IMR-90 (cell line): ENCODE results near the gene FSTL3. TPM values are rescaled to one million over a fixed set of nuclear protein-coding genes. Genes with fewer than 3 reads are reported as not detected.

Experiments
- ATAC-seq: fragments of 200-7000 bp; cut with Tn5 transposase; 2 replicates; pipeline ENCODE4 v1.9.1; 2020; ENCODE audit warnings: low read depth, mild to moderate bottlenecking, moderate library complexity
- BruUV-seq: library from RNA; stranded (reverse); fragments of 400-500 nt; replicated peaks from 2 replicates; lab custom pipeline; 2021; lab: Mats Ljungman, UMichigan
- CTCF ChIA-PET: fragments of 300-600 bp; formaldehyde crosslinking; extraction: SDS; loops from one replicate; lab custom pipeline; 2021; ENCODE audit warnings: antibody characterized with exemption; lab: Yijun Ruan, JAX
- POLR2A ChIA-PET: fragments of 300-600 bp; sonication (Branson Sonifier 250); formaldehyde crosslinking; loops from one replicate; lab custom pipeline; 2022; ENCODE audit warnings: antibody characterized with exemption; ENCODE audit not compliant: unreplicated experiment; lab: Charles Lee
- DNase-seq: peaks from one replicate; pipeline ENCODE4 v3.0.0; 2013
- H2AFZ ChIP-seq: replicated peaks from 2 replicates; pipeline ENCODE3; 2013; ENCODE audit warnings: low read length, mild to moderate bottlenecking; ENCODE audit not compliant: poor library complexity
- H2AK5ac ChIP-seq: 2 replicates; pipeline ENCODE4 v1.6.1; 2013; ENCODE audit warnings: low read depth, low read length, inconsistent platforms
- H2AK9ac ChIP-seq: replicated peaks from 2 replicates; pipeline ENCODE3; 2013; ENCODE audit warnings: mild to moderate bottlenecking, low read depth, low read length, moderate library complexity; ENCODE audit not compliant: poor library complexity
- H2BK120ac ChIP-seq: 2 replicates; pipeline ENCODE4 v1.6.1; 2013; ENCODE audit warnings: low read depth, low read length, inconsistent platforms
- H2BK15ac ChIP-seq: 3 replicates; pipeline ENCODE4 v1.6.1; 2013; ENCODE audit warnings: low read depth, low read length, inconsistent platforms
- H2BK20ac ChIP-seq: 2 replicates; pipeline ENCODE4 v1.6.1; 2013; ENCODE audit warnings: low read depth, mild to moderate bottlenecking, inconsistent platforms, low read length, moderate library complexity
- H2BK5ac ChIP-seq: 2 replicates; pipeline ENCODE4 v1.6.1; 2013; ENCODE audit warnings: mild to moderate bottlenecking, low read depth, low read length, inconsistent platforms; ENCODE audit not compliant: poor library complexity, severe bottlenecking
- H3K14ac ChIP-seq: replicated peaks from 2 replicates; pipeline ENCODE4 v1.6.1; 2013; ENCODE audit warnings: low read depth, low read length, inconsistent platforms
- H3K18ac ChIP-seq: 2 replicates; pipeline ENCODE4 v1.6.1; 2013; ENCODE audit warnings: low read depth, low read length, control low read depth
- H3K23ac ChIP-seq: 2 replicates; pipeline ENCODE4 v1.6.1; 2013; ENCODE audit warnings: low read depth, low read length, inconsistent platforms
- H3K27ac ChIP-seq: 2 replicates; pipeline ENCODE4 v1.5.1; 2013; ENCODE audit warnings: mild to moderate bottlenecking, control low read depth, low read length; ENCODE audit not compliant: insufficient read depth
- H3K27me3 ChIP-seq: 2 replicates; pipeline ENCODE4 v1.6.1; 2013; ENCODE audit warnings: low read length; ENCODE audit not compliant: control insufficient read depth, insufficient read depth
- H3K36me3 ChIP-seq: 2 replicates; pipeline ENCODE4 v1.6.1; 2013; ENCODE audit warnings: low read length, mixed read lengths; ENCODE audit not compliant: control insufficient read depth, insufficient read depth
- H3K4ac ChIP-seq: 2 replicates; pipeline ENCODE4 v1.6.1; 2013; ENCODE audit warnings: low read depth, low read length, inconsistent platforms
- H3K4me1 ChIP-seq: 2 replicates; pipeline ENCODE4 v1.6.1; 2013; ENCODE audit warnings: low read length, mixed read lengths; ENCODE audit not compliant: control insufficient read depth, insufficient read depth
- H3K4me2 ChIP-seq: 2 replicates; pipeline ENCODE4 v1.6.1; 2013; ENCODE audit warnings: low read depth, mild to moderate bottlenecking, control low read depth, low read length, moderate library complexity
- H3K4me3 ChIP-seq: 2 replicates; pipeline ENCODE4 v1.5.1; 2013; ENCODE audit warnings: low read depth, mild to moderate bottlenecking, control low read depth, low read length, moderate library complexity; ENCODE audit not compliant: insufficient read depth
- H3K56ac ChIP-seq: 2 replicates; pipeline ENCODE4 v1.6.1; 2013; ENCODE audit warnings: low read length, inconsistent platforms; ENCODE audit not compliant: insufficient read depth; ENCODE audit errors: extremely low read depth
- H3K79me1 ChIP-seq, 2 experiments: 2 replicates each; pipeline ENCODE4 v1.6.1; 2013; ENCODE audit warnings: low read length in 2 of 2, inconsistent platforms in 1 of 2, low read depth in 1 of 2
- H3K9ac ChIP-seq: 2 replicates; pipeline ENCODE4 v1.6.1; 2013; ENCODE audit warnings: low read depth, low read length, control low read depth
- H3K9me1 ChIP-seq: 2 replicates; pipeline ENCODE4 v1.6.1; 2013; ENCODE audit warnings: low read length, inconsistent platforms; ENCODE audit not compliant: insufficient read depth
- H3K9me3 ChIP-seq: 2 replicates; pipeline ENCODE4 v1.6.1; 2013; ENCODE audit warnings: low read length; ENCODE audit not compliant: control insufficient read depth, insufficient read depth
- H4K20me1 ChIP-seq: 2 replicates; pipeline ENCODE4 v1.6.1; 2013; ENCODE audit warnings: low read length, inconsistent platforms; ENCODE audit not compliant: insufficient read depth
- H4K5ac ChIP-seq: 2 replicates; pipeline ENCODE4 v1.6.1; 2013; ENCODE audit warnings: mild to moderate bottlenecking, low read depth, low read length, control low read depth
- H4K8ac ChIP-seq, 2 experiments: 2 replicates each; pipeline ENCODE4 v1.6.1; 2013; ENCODE audit warnings: low read depth in 2 of 2, low read length in 2 of 2, control low read depth in 1 of 2, inconsistent platforms in 1 of 2
- H4K91ac ChIP-seq: 2 replicates; pipeline ENCODE4 v1.6.1; 2013; ENCODE audit warnings: low read depth, low read length, inconsistent platforms; ENCODE audit not compliant: insufficient read depth
- RCOR1 ChIP-seq: IDR thresholded peaks from 2 replicates; pipeline ENCODE4 v1.6.1; 2012; ENCODE audit warnings: mild to moderate bottlenecking, low read length, improper control_type of control experiment; ENCODE audit not compliant: insufficient replicate concordance
- RFX5 ChIP-seq: IDR thresholded peaks from 2 replicates; pipeline ENCODE4 v1.8.0; 2012; ENCODE audit warnings: low read depth, mild to moderate bottlenecking, low read length, moderate library complexity
- WGBS, 2 experiments: methylation state at CpG; one replicate each; pipeline versions ENCODE4 v1.1.5 to v1.1.7; 2013; ENCODE audit warnings: missing lambda C conversion rate in 2 of 2; ENCODE audit not compliant: insufficient read length in 1 of 2; ENCODE audit errors: extremely low coverage in 2 of 2; 5-methylcytosine and 5-hydroxymethylcytosine counted together
- dilution Hi-C: fragments of 300-500 bp; cut with HindIII; formaldehyde crosslinking; loops from one replicate; pipeline ENCODE4 v1.14.3; 2018; ENCODE audit warnings: low sequenced_read_pairs; ENCODE audit not compliant: unreplicated experiment
- in situ Hi-C: fragments of 300-500 bp; cut with MboI; formaldehyde crosslinking; loops from 3 replicates; pipeline ENCODE4 v1.14.3; 2019; ENCODE audit warnings: low sequenced_read_pairs, inconsistent platforms, mixed read lengths
- intact Hi-C: fragments of 100-400 bp; cut with micrococcal nuclease; formaldehyde crosslinking; loops from 2 replicates; pipeline ENCODE4 v1.10.0; 2022
- polyA plus RNA-seq, 3 experiments: library from polyadenylated mRNA; depleted of rRNA; stranded (reverse); fragments of >200 nt; gene quantifications; 2 replicates each; pipeline ENCODE4 v1.2.3, GENCODE V29; 2012; ENCODE audit warnings: low replicate concordance in 1 of 3
- total RNA-seq: library from RNA; depleted of rRNA; stranded (reverse); fragments of >200 nt; gene quantifications from 2 replicates; pipeline ENCODE4 v1.2.3, GENCODE V29; 2012

The FSTL3 gene
- total and polyA plus RNA-seq, 2 of the 4 experiments (the other 2 are of a cell fraction), result 32.3 to 76.9 TPM

GRCh38 chr19:648305-648704 lies 27.9 kb upstream of the FSTL3 start:
- BruUV-seq, result no TSS peak
- H3K56ac ChIP-seq, result no peak overlapping the region
- no peak overlapping the region for H3K4ac ChIP-seq
- TF ChIP-seq RCOR1, result no peak
- no peak for TF ChIP-seq RFX5
- H3K4me1 ChIP-seq, result no peaks in the 10 kb centered on the region
- peaks cover 0 to 11% of the 10 kb centered on the region in 2 experiments; a peak in 3 of 4 replicates for H3K79me1 ChIP-seq
- H2AK5ac ChIP-seq, result no peak overlapping the region
- intact Hi-C loops, result no loop called here
- no peak for ATAC-seq
- H3K23ac ChIP-seq, result no peak overlapping the region
- H3K27ac ChIP-seq, result no peak overlapping the region
- peaks cover 55% of the 10 kb centered on the region for H3K36me3 ChIP-seq
- 92% methylated on average over 17 of the region's 29 CpGs; no CpG with 5 or more reads in 1 of the 2 experiments for WGBS, 2 experiments
- H3K4me3 ChIP-seq, result no peak overlapping the region
- H4K8ac ChIP-seq, result no peak overlapping the region
- no peak overlapping the region for H3K9ac ChIP-seq
- no peak overlapping the region for H4K91ac ChIP-seq
- dilution Hi-C loops, result no loop called here
- H2BK20ac ChIP-seq, result no peak overlapping the region
- H2AFZ ChIP-seq, result no peak overlapping the region
- peaks cover 18% of the 10 kb centered on the region for H4K20me1 ChIP-seq
- H3K18ac ChIP-seq, result no peak overlapping the region
- no peaks in the 10 kb centered on the region for H3K9me3 ChIP-seq
- no peaks in the 10 kb centered on the region for H3K9me1 ChIP-seq
- ChIA-PET POLR2A (no interaction called here), CTCF (no interaction called here)
- no peak overlapping the region for H2BK15ac ChIP-seq
- no peak overlapping the region for H2BK5ac ChIP-seq
- no peak overlapping the region for H3K14ac ChIP-seq
- H4K5ac ChIP-seq, result no peak overlapping the region
- no peak overlapping the region for H3K4me2 ChIP-seq
- no peak for DNase-seq
- H2AK9ac ChIP-seq, result no peak overlapping the region
- in situ Hi-C loops, result no loop called here
- H3K27me3 ChIP-seq, result no peaks in the 10 kb centered on the region
- no peak overlapping the region for H2BK120ac ChIP-seq
